ENCODE data around the gene DDX24. TPM values are rescaled to one million over a fixed set of nuclear protein-coding genes. Genes with fewer than 3 reads are reported as not detected.

Gene DDX24
- total RNA-seq, 1 donor from 2014 or later = 109 TPM

DNA sequence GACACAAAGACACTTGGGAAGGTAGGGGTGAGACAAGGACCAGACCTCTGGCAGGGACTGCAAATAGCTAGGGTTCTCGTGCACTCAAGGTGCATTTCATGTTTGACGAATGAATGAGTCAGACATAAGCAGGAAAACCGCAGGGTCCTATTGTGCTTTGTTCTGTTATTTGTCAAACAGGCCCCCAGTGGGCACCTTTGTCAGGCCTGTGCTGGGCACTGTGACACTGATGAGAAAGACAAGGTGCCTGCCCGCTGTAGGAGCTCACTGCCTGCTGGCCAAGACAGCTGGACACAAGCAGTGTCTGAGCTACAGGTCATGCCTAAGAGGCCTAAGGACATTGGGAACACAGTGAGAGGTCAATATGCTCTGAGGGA lies 52.6 kb downstream of the DDX24 start:
- Histone ChIP-seq H3K27ac (no peak overlapping the region), H3K4me1 (peaks cover 11% of the 10 kb centered on the region), H3K4me3 (no peak overlapping the region), H3K9me3 (no peaks in the 10 kb centered on the region), H3K27me3 (no peaks in the 10 kb centered on the region), H3K36me3 (no peaks in the 10 kb centered on the region)
- intact Hi-C loops (cut with DNase I) = no loop called here
- TF ChIP-seq POLR2AphosphoS5 (IDR thresholded peaks at IDR 0.05; ENCODE audit: insufficient read depth in 1 of 2, low read depth in 1 of 2) = no peak
- no peak for TF ChIP-seq POLR2A (IDR thresholded peaks at IDR 0.05)
- TF ChIP-seq, protein P1, sequence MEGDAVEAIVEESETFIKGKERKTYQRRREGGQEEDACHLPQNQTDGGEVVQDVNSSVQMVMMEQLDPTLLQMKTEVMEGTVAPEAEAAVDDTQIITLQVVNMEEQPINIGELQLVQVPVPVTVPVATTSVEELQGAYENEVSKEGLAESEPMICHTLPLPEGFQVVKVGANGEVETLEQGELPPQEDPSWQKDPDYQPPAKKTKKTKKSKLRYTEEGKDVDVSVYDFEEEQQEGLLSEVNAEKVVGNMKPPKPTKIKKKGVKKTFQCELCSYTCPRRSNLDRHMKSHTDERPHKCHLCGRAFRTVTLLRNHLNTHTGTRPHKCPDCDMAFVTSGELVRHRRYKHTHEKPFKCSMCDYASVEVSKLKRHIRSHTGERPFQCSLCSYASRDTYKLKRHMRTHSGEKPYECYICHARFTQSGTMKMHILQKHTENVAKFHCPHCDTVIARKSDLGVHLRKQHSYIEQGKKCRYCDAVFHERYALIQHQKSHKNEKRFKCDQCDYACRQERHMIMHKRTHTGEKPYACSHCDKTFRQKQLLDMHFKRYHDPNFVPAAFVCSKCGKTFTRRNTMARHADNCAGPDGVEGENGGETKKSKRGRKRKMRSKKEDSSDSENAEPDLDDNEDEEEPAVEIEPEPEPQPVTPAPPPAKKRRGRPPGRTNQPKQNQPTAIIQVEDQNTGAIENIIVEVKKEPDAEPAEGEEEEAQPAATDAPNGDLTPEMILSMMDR (IDR thresholded peaks at IDR 0.05) = no peak
- DNase-seq (ENCODE audit: extremely low spot score in 2 of 2) = no peak

DNA sequence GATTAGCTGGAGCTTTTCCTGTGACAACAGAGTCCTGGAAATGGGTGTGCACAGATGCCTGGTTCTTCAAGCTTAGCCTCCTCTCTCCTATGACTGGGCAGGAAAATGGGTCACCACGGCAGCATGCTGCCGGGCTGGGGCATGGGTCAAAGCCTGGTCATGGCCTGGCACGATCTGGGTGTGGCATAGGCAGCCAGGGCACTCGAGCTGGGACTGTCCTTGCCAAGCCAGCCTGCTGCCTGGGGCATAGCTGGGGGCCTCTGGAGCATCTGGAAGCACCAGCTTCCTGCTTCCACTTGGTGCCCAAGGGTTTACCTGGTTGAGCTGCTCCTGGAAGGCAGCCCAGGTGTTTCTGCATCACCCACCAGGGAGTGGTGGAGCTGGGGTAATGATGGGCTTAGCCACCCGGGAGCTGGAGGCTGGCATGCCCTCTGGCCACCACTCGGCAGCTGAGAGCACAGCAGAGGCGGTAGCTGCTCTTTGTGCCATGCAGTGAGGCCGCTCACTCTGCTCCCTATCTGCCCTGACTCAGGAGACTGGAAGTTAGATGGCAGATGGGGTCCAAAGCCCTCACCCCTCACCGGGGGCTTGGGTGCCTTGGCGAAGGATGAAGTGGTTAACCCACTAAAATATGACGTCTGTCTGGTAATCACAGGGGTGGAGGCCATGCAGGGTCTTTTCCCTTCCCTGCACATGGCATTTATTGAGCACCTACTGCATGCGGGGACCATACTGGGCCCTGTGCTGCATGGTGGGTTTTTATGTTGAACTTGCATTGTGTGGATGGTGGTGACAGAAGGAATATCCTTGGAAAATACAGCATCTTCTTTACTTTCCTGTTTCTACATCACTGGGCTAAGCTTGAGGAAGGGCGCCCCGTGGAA lies 53.2 kb downstream of the DDX24 start:
- H3K4me3 ChIP-seq = no peak overlapping the region
- TF ChIP-seq POLR2AphosphoS5 (IDR thresholded peaks at IDR 0.05; ENCODE audit: insufficient read depth in 1 of 2, low read depth in 1 of 2) (peak in 1 of 2 donors; percentile 21), POLR2A (IDR thresholded peaks at IDR 0.05) (no peak)
- peaks cover 11% of the 10 kb centered on the region for H3K4me1 ChIP-seq
- intact Hi-C loops (cut with DNase I) = no loop called here
- H3K36me3 ChIP-seq = no peaks in the 10 kb centered on the region
- no peak overlapping the region for H3K27ac ChIP-seq
- no peak for DNase-seq (ENCODE audit: extremely low spot score in 2 of 2)
- no peaks in the 10 kb centered on the region for H3K27me3 ChIP-seq
- H3K9me3 ChIP-seq = no peaks in the 10 kb centered on the region

DNA sequence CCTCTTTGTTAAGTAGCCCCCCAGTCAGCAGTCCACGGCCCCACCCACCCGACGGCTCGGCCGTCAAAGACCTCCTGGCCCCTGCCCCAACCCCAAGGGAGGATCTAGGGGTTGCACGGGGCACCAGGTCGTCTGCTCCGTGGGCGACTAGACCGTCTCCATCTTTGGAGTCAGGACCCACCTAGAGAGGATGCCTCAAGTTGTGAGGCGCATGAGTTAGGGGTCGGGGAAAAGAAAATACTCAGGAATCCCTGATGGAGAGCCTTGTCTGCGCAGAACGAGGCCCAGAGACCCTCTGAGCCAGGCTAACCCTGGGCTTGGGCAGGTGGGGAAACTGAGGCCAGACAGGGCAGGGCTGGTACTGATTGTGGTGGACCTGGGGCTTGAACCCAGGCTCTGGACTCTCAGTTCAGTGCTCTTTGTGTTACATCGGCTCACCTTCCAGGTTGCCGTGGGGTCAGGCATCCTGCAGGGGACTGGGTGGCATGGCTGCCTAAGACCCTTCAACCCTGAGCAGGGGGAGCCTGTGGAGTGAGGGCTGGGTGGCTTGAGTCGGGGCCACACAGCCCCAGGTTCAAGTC lies 54.0 kb downstream of the DDX24 start:
- intact Hi-C loops (cut with DNase I) = no loop called here
- DNase-seq (ENCODE audit: extremely low spot score in 2 of 2) = no peak
- H3K27ac ChIP-seq = peak overlapping the region; percentile 52
- TF ChIP-seq POLR2AphosphoS5 (IDR thresholded peaks at IDR 0.05; ENCODE audit: insufficient read depth in 1 of 2, low read depth in 1 of 2) = no peak
- TF ChIP-seq, protein P1 (IDR thresholded peaks at IDR 0.05) = no peak
- no peak for TF ChIP-seq POLR2A (IDR thresholded peaks at IDR 0.05)
- H3K9me3 ChIP-seq = no peaks in the 10 kb centered on the region
- H3K27me3 ChIP-seq = no peaks in the 10 kb centered on the region
- no peaks in the 10 kb centered on the region for H3K36me3 ChIP-seq
- H3K4me1 ChIP-seq = peaks cover 11% of the 10 kb centered on the region
- H3K4me3 ChIP-seq = peak overlapping the region; percentile 53 to 65

DNA sequence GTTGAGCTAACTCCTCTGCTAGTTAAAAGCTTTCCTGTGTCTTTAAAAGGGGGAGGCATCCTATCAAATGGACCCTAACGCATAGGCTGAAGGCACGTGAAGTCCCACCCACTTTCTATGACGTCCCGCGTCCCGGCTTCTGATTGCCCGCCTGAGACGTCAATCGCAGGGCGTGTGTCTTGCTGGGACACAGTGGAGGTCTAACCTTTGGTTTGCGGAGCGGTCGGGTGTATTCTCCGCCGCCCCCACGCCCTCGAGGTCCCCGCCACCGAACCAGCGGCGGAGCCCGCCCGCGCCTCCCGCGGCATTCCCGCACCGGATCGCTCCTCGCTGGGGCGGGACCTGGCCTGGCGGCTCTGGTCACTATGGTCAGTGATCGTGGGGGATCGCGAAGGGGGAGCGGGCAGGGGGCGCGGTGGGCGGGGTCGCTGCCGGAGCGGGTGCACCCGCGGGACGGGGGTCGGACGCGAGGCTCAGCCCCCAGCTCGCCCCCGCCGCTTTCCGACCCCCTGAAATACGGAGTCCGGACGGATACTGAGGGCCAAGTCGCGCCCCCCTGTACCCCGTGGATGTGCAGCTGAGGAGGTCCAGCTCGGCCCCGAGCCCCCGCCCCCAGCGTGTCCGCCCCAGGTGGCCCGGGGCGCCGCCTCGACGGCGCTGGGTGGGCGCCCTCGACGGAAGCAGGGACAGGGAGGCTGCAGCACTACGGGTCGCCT lies 54.7 kb downstream of the DDX24 start, which contains the start of gene OTUB2:
TSS of gene OTUB2 (plus strand) at position 168 of the 716 bp plus-strand sequence. CDS start at position 366, 198 bp downstream.
- intact Hi-C loops (cut with DNase I) = no loop called here
- H3K9me3 ChIP-seq = no peaks in the 10 kb centered on the region
- no peaks in the 10 kb centered on the region for H3K36me3 ChIP-seq
- peak in 1 of 2 donors; percentile 98 for DNase-seq (ENCODE audit: extremely low spot score in 2 of 2)
- TF ChIP-seq, protein P1 (IDR thresholded peaks at IDR 0.05) = no peak
- TF ChIP-seq POLR2AphosphoS5 (IDR thresholded peaks at IDR 0.05; ENCODE audit: insufficient read depth in 1 of 2, low read depth in 1 of 2) = peak; percentile 53 to 80
- H3K4me1 ChIP-seq = peaks cover 11% of the 10 kb centered on the region
- H3K27me3 ChIP-seq = no peaks in the 10 kb centered on the region
- H3K4me3 ChIP-seq = peak within 1 kb of the TSS; percentile 53 to 65
- peak within 1 kb of the TSS; percentile 52 for H3K27ac ChIP-seq

DNA sequence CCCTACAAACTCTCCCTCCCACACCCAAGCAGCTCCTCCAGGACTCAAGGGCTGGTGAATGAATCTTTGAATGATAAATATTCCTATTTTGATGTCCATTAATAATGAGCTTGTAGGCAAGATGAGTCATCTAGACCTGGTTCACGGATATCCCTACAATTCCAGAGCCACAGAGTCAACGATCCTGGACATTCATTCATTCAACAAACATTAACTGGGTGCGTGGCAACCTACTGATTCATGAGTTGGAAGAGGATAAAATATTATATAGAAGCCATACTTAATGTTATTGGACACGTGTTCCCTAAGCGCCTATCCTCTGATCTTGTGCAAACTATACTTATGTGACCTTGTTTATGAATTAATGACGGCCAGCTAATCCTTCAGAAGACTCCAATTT lies 55.3 kb downstream of the DDX24 start:
- Histone ChIP-seq H3K36me3 (no peaks in the 10 kb centered on the region), H3K27me3 (no peaks in the 10 kb centered on the region), H3K4me3 (peak overlapping the region; percentile 53 to 65), H3K27ac (no peak overlapping the region), H3K9me3 (no peaks in the 10 kb centered on the region), H3K4me1 (peaks cover 11% of the 10 kb centered on the region)
- no peak for DNase-seq (ENCODE audit: extremely low spot score in 2 of 2)
- TF ChIP-seq, protein P1 (IDR thresholded peaks at IDR 0.05) = no peak
- TF ChIP-seq POLR2AphosphoS5 (IDR thresholded peaks at IDR 0.05; ENCODE audit: insufficient read depth in 1 of 2, low read depth in 1 of 2) (no peak), POLR2A (IDR thresholded peaks at IDR 0.05) (no peak)
- intact Hi-C loops (cut with DNase I) = no loop called here

All from vagina (tissue), 2 donors.